T-cell (primary cell): ENCODE data around the gene CEBPG. TPM values are rescaled to one million over a fixed set of nuclear protein-coding genes. Genes with fewer than 3 reads are reported as not detected.

Source experiments
- ATAC-seq, 4 experiments: fragments of 200-7000 bp in 3 of 4; fragments of 150-1000 bp in 1 of 4; cut with Tn5 transposase; replicated peaks in 1 of 4; 1 replicate in 3 of 4; 2 replicates in 1 of 4; pipeline ENCODE4 v1.10.0; 2021; ENCODE audit warnings: moderate library complexity in 3 of 4, mild to moderate bottlenecking in 2 of 4, moderate number of reproducible peaks in 1 of 4
- CTCF ChIA-PET, 2 donors: fragments of 300-600 bp; sonication (Branson Sonifier 250); formaldehyde crosslinking; loops; one replicate each; lab custom pipeline; 2022; ENCODE audit warnings: antibody characterized with exemption in 2 of 2; lab: Charles Lee
- POLR2A ChIA-PET, 2 donors: fragments of 300-600 bp; sonication (Branson Sonifier 250); formaldehyde crosslinking; loops; one replicate each; lab custom pipeline; 2022; ENCODE audit warnings: antibody characterized with exemption in 2 of 2; lab: Charles Lee
- DNase-seq, 35 experiments: peaks; one replicate each; pipeline versions ENCODE4 v3.0.0 to v3.0.0-alpha.2; 2013 to 2023
- H3K27ac ChIP-seq: one replicate; pipeline ENCODE4 v1.5.1; 2013; ENCODE audit warnings: low read length
- H3K27me3 ChIP-seq, 2 experiments: replicated peaks in 1 of 2; 1 replicate in 1 of 2; 2 replicates in 1 of 2; pipeline versions ENCODE4 v1.6.1 to v1.7.0; 2013; ENCODE audit warnings: low read length in 1 of 2, mixed read lengths in 1 of 2; ENCODE audit not compliant: control insufficient read depth in 2 of 2, insufficient read depth in 2 of 2; ENCODE audit errors: extremely low read depth in 1 of 2
- H3K36me3 ChIP-seq, 2 donors: 1 replicate in 1 of 2; 2 replicates in 1 of 2; pipeline versions ENCODE4 v1.6.1 to v1.7.0; 2013; ENCODE audit warnings: low read length in 1 of 2; ENCODE audit not compliant: control insufficient read depth in 2 of 2, insufficient read depth in 1 of 2; ENCODE audit errors: extremely low read depth in 1 of 2
- H3K4me1 ChIP-seq, 2 experiments: 1 replicate in 1 of 2; 2 replicates in 1 of 2; pipeline versions ENCODE4 v1.6.1 to v1.7.0; 2013; ENCODE audit warnings: low read length in 2 of 2, mixed read lengths in 1 of 2; ENCODE audit not compliant: insufficient read depth in 2 of 2, control insufficient read depth in 1 of 2; ENCODE audit errors: extremely low read depth in 1 of 2
- H3K4me3 ChIP-seq, 2 donors: 1 replicate in 1 of 2; 2 replicates in 1 of 2; pipeline versions ENCODE4 v1.5.1 to v1.7.0; 2013; ENCODE audit warnings: mild to moderate bottlenecking in 2 of 2, low read length in 1 of 2, moderate library complexity in 1 of 2; ENCODE audit not compliant: control insufficient read depth in 1 of 2; ENCODE audit errors: extremely low read depth in 1 of 2
- H3K9me3 ChIP-seq: 2 replicates; pipeline ENCODE4 v1.7.0; 2013
- H3K27ac Mint-ChIP-seq, 2 donors: one replicate each; pipeline ENCODE4 v1.8.0; 2020 to 2021; ENCODE audit warnings: mild to moderate bottlenecking in 2 of 2, mixed read lengths in 2 of 2
- H3K27me3 Mint-ChIP-seq, 2 donors: one replicate each; pipeline ENCODE4 v1.8.0; 2021 to 2022; ENCODE audit warnings: mixed read lengths in 2 of 2
- H3K36me3 Mint-ChIP-seq: one replicate; pipeline ENCODE4 v1.8.0; 2021; ENCODE audit warnings: mixed read lengths
- H3K4me1 Mint-ChIP-seq, 3 donors: one replicate each; pipeline ENCODE4 v1.8.0; 2020 to 2022; ENCODE audit warnings: mixed read lengths in 3 of 3, mild to moderate bottlenecking in 1 of 3
- H3K4me3 Mint-ChIP-seq, 3 donors: one replicate each; pipeline ENCODE4 v1.8.0; 2020 to 2022; ENCODE audit warnings: mild to moderate bottlenecking in 3 of 3, mixed read lengths in 3 of 3, moderate library complexity in 3 of 3
- H3K9me3 Mint-ChIP-seq, 3 donors: one replicate each; pipeline ENCODE4 v1.8.0; 2020 to 2022; ENCODE audit warnings: mixed read lengths in 3 of 3
- WGBS: methylation state at CpG from one replicate; pipeline ENCODE4 v1.1.5; 2013; ENCODE audit warnings: missing lambda C conversion rate; ENCODE audit not compliant: insufficient coverage; 5-methylcytosine and 5-hydroxymethylcytosine counted together
- total RNA-seq, 35 experiments: library from RNA in 6 of 35; stranded (reverse) in 6 of 35; fragments of 120-200 nt in 1 of 35; gene quantifications; one replicate each; pipeline versions ENCODE4 v1.2.1 to v1.2.4 and lab custom pipeline; 2013 to 2026

CEBPG gene
- total RNA-seq, 5 donors from 2014 or later (not counting 1 experiment from before 2014, with no cell fraction given) = 15.9 to 27.1 (median 25.1) TPM

- H3K27me3 Mint-ChIP-seq = peaks cover 32 to 45% of the 10 kb centered on the region in 2 donors
- H3K9me3 Mint-ChIP-seq = no peaks in the 10 kb centered on the region
- H3K4me1 Mint-ChIP-seq = no peaks in the 10 kb centered on the region
- no peak overlapping the region for H3K27ac Mint-ChIP-seq
- Histone ChIP-seq H3K4me1 (no peaks in the 10 kb centered on the region), H3K36me3 (no peaks in the 10 kb centered on the region), H3K9me3 (no peaks in the 10 kb centered on the region), H3K4me3 (no peak overlapping the region), H3K27ac (no peak overlapping the region), H3K27me3 (peaks cover 0 to 34% of the 10 kb centered on the region in 2 experiments)
- ATAC-seq (no peak), DNase-seq (no peak)
- 78% methylated on average over 10 of the region's 12 CpGs for WGBS
- no peaks in the 10 kb centered on the region for H3K36me3 Mint-ChIP-seq
- POLR2A ChIA-PET = no interaction called here
- CTCF ChIA-PET = interaction anchor here in 1 of 2 donors (0.6 kb wide), 1 partner anchor 898 kb away, joined by 6 read pairs; no protein-coding TSS in a partner anchor
- no peak overlapping the region for H3K4me3 Mint-ChIP-seq
Measured at GRCh38 chr19:33348301-33349010, 25.1 kb upstream of the CEBPG start.

- no peaks in the 10 kb centered on the region for H3K4me1 Mint-ChIP-seq
- no peak overlapping the region for H3K4me3 ChIP-seq
- no peaks in the 10 kb centered on the region for H3K9me3 Mint-ChIP-seq
- H3K9me3 ChIP-seq = no peaks in the 10 kb centered on the region
- no peak for ATAC-seq
- WGBS = no CpG with 5 or more reads among the region's 12 CpGs
- peaks cover 0 to 31% of the 10 kb centered on the region in 2 experiments for H3K27me3 ChIP-seq
- POLR2A ChIA-PET = no interaction called here
- H3K4me3 Mint-ChIP-seq = no peak overlapping the region
- H3K4me1 ChIP-seq = no peaks in the 10 kb centered on the region
- DNase-seq = no peak
- H3K36me3 Mint-ChIP-seq = no peaks in the 10 kb centered on the region
- H3K36me3 ChIP-seq = no peaks in the 10 kb centered on the region
- H3K27ac Mint-ChIP-seq = no peak overlapping the region
- CTCF ChIA-PET = no interaction called here
- peaks cover 24 to 38% of the 10 kb centered on the region in 2 donors for H3K27me3 Mint-ChIP-seq
- no peak overlapping the region for H3K27ac ChIP-seq
Measured at GRCh38 chr19:33349319-33350289, 23.9 kb upstream of the CEBPG start.

- peaks cover 12 to 31% of the 10 kb centered on the region in 2 donors for H3K27me3 Mint-ChIP-seq
- no peak overlapping the region for H3K27ac ChIP-seq
- H3K27me3 ChIP-seq = peaks cover 0 to 33% of the 10 kb centered on the region in 2 experiments
- ChIA-PET CTCF (no interaction called here), POLR2A (no interaction called here)
- no peaks in the 10 kb centered on the region for H3K4me1 ChIP-seq
- H3K27ac Mint-ChIP-seq = no peak overlapping the region
- no peaks in the 10 kb centered on the region for H3K4me1 Mint-ChIP-seq
- H3K9me3 ChIP-seq = peaks cover 2% of the 10 kb centered on the region
- WGBS = 79% methylated on average over 5 of the region's 12 CpGs
- H3K36me3 ChIP-seq = no peaks in the 10 kb centered on the region
- peaks cover 5 to 6% (median 5%) of the 10 kb centered on the region in 3 donors for H3K9me3 Mint-ChIP-seq
- no peak overlapping the region for H3K4me3 ChIP-seq
- H3K4me3 Mint-ChIP-seq = no peak overlapping the region
- DNase-seq (no peak), ATAC-seq (no peak)
- no peaks in the 10 kb centered on the region for H3K36me3 Mint-ChIP-seq
Measured at GRCh38 chr19:33350538-33351309, 22.8 kb upstream of the CEBPG start.

GRCh38 chr19:33355535-33355934 lies 18.0 kb upstream of the CEBPG start:
- Histone ChIP-seq H3K27me3 (peaks cover 0 to 12% of the 10 kb centered on the region in 2 experiments), H3K4me1 (no peaks in the 10 kb centered on the region), H3K36me3 (no peaks in the 10 kb centered on the region), H3K27ac (no peak overlapping the region), H3K4me3 (no peak overlapping the region), H3K9me3 (peaks cover 2% of the 10 kb centered on the region)
- ATAC-seq = no peak
- Mint-ChIP-seq H3K4me1 (no peaks in the 10 kb centered on the region), H3K9me3 (peaks cover 7 to 12% (median 10%) of the 10 kb centered on the region in 3 donors), H3K27me3 (peaks cover 6 to 16% of the 10 kb centered on the region in 2 donors), H3K36me3 (no peaks in the 10 kb centered on the region), H3K4me3 (no peak overlapping the region), H3K27ac (no peak overlapping the region)
- no CpG with 5 or more reads among the region's 2 CpGs for WGBS
- CTCF ChIA-PET = no interaction called here
- no peak for DNase-seq
- POLR2A ChIA-PET = no interaction called here

GRCh38 chr19:33357556-33357955 lies 16.0 kb upstream of the CEBPG start:
- Mint-ChIP-seq H3K9me3 (peaks cover 7 to 12% (median 10%) of the 10 kb centered on the region in 3 donors), H3K27me3 (peaks cover 11 to 22% of the 10 kb centered on the region in 2 donors), H3K4me1 (no peaks in the 10 kb centered on the region), H3K4me3 (no peak overlapping the region), H3K36me3 (no peaks in the 10 kb centered on the region), H3K27ac (no peak overlapping the region)
- Histone ChIP-seq H3K36me3 (no peaks in the 10 kb centered on the region), H3K27ac (no peak overlapping the region), H3K4me1 (no peaks in the 10 kb centered on the region), H3K27me3 (peaks cover 0 to 15% of the 10 kb centered on the region in 2 experiments), H3K4me3 (no peak overlapping the region), H3K9me3 (peaks cover 2% of the 10 kb centered on the region)
- WGBS = 75% methylated on average over 1 of the region's 1 CpG
- DNase-seq = no peak
- ChIA-PET CTCF (interaction anchor here (0.6 to 1.3 kb wide), 2 partner anchors 122 to 133 kb away, joined by 3 to 5 read pairs; no protein-coding TSS in a partner anchor), POLR2A (interaction anchor here in 1 of 2 donors (0.6 kb wide), 1 partner anchor 224 kb away, joined by 3 read pairs; no protein-coding TSS in a partner anchor)
- no peak for ATAC-seq
